SH-SY5Y (cell line): ENCODE results near the gene SKA2.

Experiments used
- GATA2 ChIP-seq: IDR thresholded peaks from 2 replicates; pipeline ENCODE4 v1.6.1; 2011; ENCODE audit warnings: mild to moderate bottlenecking, low read depth, low read length
- GATA3 ChIP-seq: IDR thresholded peaks from 2 replicates; pipeline ENCODE4 v1.6.1; 2011; ENCODE audit warnings: low read depth, mild to moderate bottlenecking, low read length, moderate library complexity

Gene SKA2

GRCh38 chr17:59129814-59130213 is 25.2 kb downstream of the SKA2 start:
- TF ChIP-seq GATA3, result no peak
- no peak for TF ChIP-seq GATA2

- TF ChIP-seq GATA3 (0 out of 2 replicates have a peak, but pooled peaks have one; percentile 31), GATA2 (peak; percentile 52; the same call in 1 of the 2 replicates)
These were observed 28.1 kb downstream of the SKA2 start for GRCh38 chr17:59126809-59127417.

GRCh38 chr17:59124665-59125064 is 30.3 kb downstream of the SKA2 start:
- TF ChIP-seq GATA2, result no peak
- TF ChIP-seq GATA3, result no peak

- TF ChIP-seq GATA3, result no peak
- TF ChIP-seq GATA2, result no peak
These were observed 33.0 kb downstream of the SKA2 start for GRCh38 chr17:59121901-59122480.

GRCh38 chr17:59115474-59115873 is 39.5 kb downstream of the SKA2 start:
- no peak for TF ChIP-seq GATA3
- TF ChIP-seq GATA2, result no peak

- no peak for TF ChIP-seq GATA2
- no peak for TF ChIP-seq GATA3
These were observed 43.4 kb downstream of the SKA2 start for GRCh38 chr17:59111539-59111938.

GRCh38 chr17:59110973-59111372 is 44.0 kb downstream of the SKA2 start:
- TF ChIP-seq GATA3, result no peak

- TF ChIP-seq GATA3 (no peak), GATA2 (no peak)
These were observed 46.4 kb downstream of the SKA2 start for GRCh38 chr17:59108400-59109102.

GRCh38 chr17:59107306-59107670 is 47.7 kb downstream of the SKA2 start:
- peak; percentile 28; the same call in 1 of the 2 replicates for TF ChIP-seq GATA3
- TF ChIP-seq GATA2, result peak; percentile 47; the same call in 1 of the 2 replicates

GRCh38 chr17:59106463-59107305 is 48.3 kb downstream of the SKA2 start, which contains the start of gene TRIM37:
Gene TRIM37 (minus strand): TSS chr17:59106880. CDS start chr17:59106461, 419 bp downstream.
- TF ChIP-seq GATA3 (no peak), GATA2 (peak; percentile 85)

GRCh38 chr17:59105852-59106462 is 49.0 kb downstream of the SKA2 start:
- TF ChIP-seq GATA3 (0 out of 2 replicates have a peak, but pooled peaks have one; percentile 13), GATA2 (no peak)

GRCh38 chr17:59101178-59101577 is 53.8 kb downstream of the SKA2 start:
- TF ChIP-seq GATA3 (no peak), GATA2 (no peak)

GRCh38 chr17:59097876-59098275 is 57.1 kb downstream of the SKA2 start:
- TF ChIP-seq GATA3, result no peak
- no peak for TF ChIP-seq GATA2
